PC-9 (cell line): Measurements from ENCODE around the gene SUSD5. TPM values are rescaled to one million over a fixed set of nuclear protein-coding genes. Genes with fewer than 3 reads are reported as not detected.

Experiments
- BruUV-seq: library from RNA; stranded (reverse); fragments of 400-500 nt; replicated peaks from 2 replicates; lab custom pipeline; 2021; lab: Mats Ljungman, UMichigan
- CTCF ChIA-PET: fragments of 300-600 bp; sonication (Branson Sonifier 250); formaldehyde crosslinking; loops from one replicate; lab custom pipeline; 2022; ENCODE audit warnings: antibody characterized with exemption; lab: Charles Lee
- POLR2A ChIA-PET: fragments of 300-600 bp; sonication (Branson Sonifier 250); formaldehyde crosslinking; loops from one replicate; lab custom pipeline; 2022; ENCODE audit warnings: antibody characterized with exemption; ENCODE audit not compliant: unreplicated experiment; lab: Charles Lee
- DNase-seq, 2 experiments: peaks; one replicate each; pipeline versions ENCODE4 v3.0.0 to v3.0.0-alpha.2; 2015 to 2022; ENCODE audit warnings: mixed read lengths in 1 of 2
- H2AFZ ChIP-seq: fragments of 200-600 bp; sonication (generic); 2 replicates; pipeline ENCODE4 v1.8.1; 2017; ENCODE audit warnings: antibody characterized with exemption
- H3F3A ChIP-seq: fragments of 200-600 bp; sonication (generic); 2 replicates; pipeline ENCODE4 v1.8.1; 2017; ENCODE audit warnings: antibody characterized with exemption, mild to moderate bottlenecking, low read depth; ENCODE audit not compliant: insufficient read depth
- H3K27ac ChIP-seq: fragments of 200-600 bp; sonication (generic); 2 replicates; pipeline ENCODE4 v1.6.1; 2016; ENCODE audit warnings: mixed run types
- H3K27me3 ChIP-seq: fragments of 200-600 bp; sonication (generic); 2 replicates; pipeline ENCODE4 v1.6.1; 2016; ENCODE audit warnings: low read depth, mixed run types; ENCODE audit not compliant: insufficient read depth
- H3K36me3 ChIP-seq: fragments of 200-600 bp; sonication (generic); 2 replicates; pipeline ENCODE4 v1.6.1; 2016; ENCODE audit warnings: low read depth, mixed run types
- H3K4me1 ChIP-seq: fragments of 200-600 bp; sonication (generic); replicated peaks from 2 replicates; pipeline ENCODE4 v1.6.1; 2016; ENCODE audit warnings: mixed run types; ENCODE audit not compliant: insufficient read depth
- H3K4me2 ChIP-seq: fragments of 200-600 bp; sonication (generic); 2 replicates; pipeline ENCODE4 v1.6.1; 2017; ENCODE audit warnings: mixed run types
- H3K4me3 ChIP-seq: fragments of 200-600 bp; sonication (generic); 2 replicates; pipeline ENCODE4 v1.6.1; 2016; ENCODE audit warnings: mixed run types
- H3K79me2 ChIP-seq: fragments of 200-600 bp; sonication (generic); 2 replicates; pipeline ENCODE4 v1.6.1; 2017; ENCODE audit warnings: low read depth, mixed run types
- H3K9me2 ChIP-seq: fragments of 200-600 bp; sonication (generic); 2 replicates; pipeline ENCODE4 v1.8.1; 2017; ENCODE audit warnings: mild to moderate bottlenecking; ENCODE audit not compliant: insufficient read depth
- H3K9me3 ChIP-seq: fragments of 200-600 bp; sonication (generic); 2 replicates; pipeline ENCODE4 v1.8.1; 2016; ENCODE audit warnings: low read depth; ENCODE audit not compliant: insufficient read depth
- H4K20me1 ChIP-seq: fragments of 200-600 bp; sonication (generic); 2 replicates; pipeline ENCODE4 v1.8.1; 2017; ENCODE audit not compliant: insufficient read depth
- EZH2 ChIP-seq: fragments of 200-600 bp; sonication (generic); IDR thresholded peaks from 2 replicates; pipeline ENCODE4 v1.8.0; 2017; ENCODE audit warnings: antibody characterized with exemption, low read depth
- intact Hi-C: fragments of 100-400 bp; cut with micrococcal nuclease; formaldehyde crosslinking; loops from one replicate; pipeline ENCODE4 v1.10.0; 2022; ENCODE audit not compliant: unreplicated experiment
- total RNA-seq: library from RNA; stranded (reverse); gene quantifications from 2 replicates; pipeline ENCODE4 v1.2.3, GENCODE V29; 2021
- TF ChIP-seq, protein P1 (sequence below): fragments of 200-600 bp; sonication (generic); conservative IDR thresholded peaks from 2 replicates; pipeline ENCODE4 v1.6.1; 2017; ENCODE audit warnings: mixed run types, antibody characterized with exemption, mild to moderate bottlenecking, moderate library complexity

The SUSD5 gene
- total RNA-seq, 1 experiment from 2014 or later = 0.35 TPM

DNA sequence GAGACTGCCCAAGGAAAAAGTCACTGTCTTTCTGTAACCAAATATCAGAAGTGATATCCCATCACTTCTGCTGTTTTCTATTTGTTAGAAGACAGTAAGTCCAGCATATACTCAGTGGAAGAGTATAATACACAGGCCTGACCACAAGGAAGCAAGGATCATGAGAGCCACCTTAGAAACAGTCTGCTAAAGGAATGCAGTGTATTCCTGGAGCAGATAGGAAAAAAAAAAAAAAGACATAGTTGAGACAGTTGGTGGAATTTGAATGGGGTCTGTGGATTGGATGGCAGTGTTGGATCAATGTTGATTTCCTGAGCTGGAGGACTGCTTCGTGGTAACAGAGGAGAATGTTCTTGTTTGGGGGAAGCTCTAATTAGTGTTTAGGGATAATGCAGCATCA is 32.1 kb upstream of the SUSD5 start:
- Histone ChIP-seq H3K4me2 (no peak overlapping the region), H3K4me3 (no peak overlapping the region), H3K9me2 (no peaks in the 10 kb centered on the region), H3K9me3 (no peaks in the 10 kb centered on the region), H3F3A (no peaks in the 10 kb centered on the region), H2AFZ (no peak overlapping the region), H3K79me2 (no peaks in the 10 kb centered on the region), H3K27me3 (no peaks in the 10 kb centered on the region), H3K36me3 (no peaks in the 10 kb centered on the region), H3K27ac (no peak overlapping the region), H3K4me1 (no peaks in the 10 kb centered on the region), H4K20me1 (no peaks in the 10 kb centered on the region)
- no peak for DNase-seq
- ChIA-PET POLR2A (interaction anchor here (0.6 kb wide), 1 partner anchor 47 kb away, joined by 3 read pairs; no protein-coding TSS in a partner anchor), CTCF (interaction anchor here (0.5 to 0.7 kb wide), 2 partner anchors 33 to 121 kb away, joined by 3 to 4 read pairs; no protein-coding TSS in a partner anchor)
- BruUV-seq = no TSS peak
- intact Hi-C loops = no loop called here
- TF ChIP-seq, protein P1, sequence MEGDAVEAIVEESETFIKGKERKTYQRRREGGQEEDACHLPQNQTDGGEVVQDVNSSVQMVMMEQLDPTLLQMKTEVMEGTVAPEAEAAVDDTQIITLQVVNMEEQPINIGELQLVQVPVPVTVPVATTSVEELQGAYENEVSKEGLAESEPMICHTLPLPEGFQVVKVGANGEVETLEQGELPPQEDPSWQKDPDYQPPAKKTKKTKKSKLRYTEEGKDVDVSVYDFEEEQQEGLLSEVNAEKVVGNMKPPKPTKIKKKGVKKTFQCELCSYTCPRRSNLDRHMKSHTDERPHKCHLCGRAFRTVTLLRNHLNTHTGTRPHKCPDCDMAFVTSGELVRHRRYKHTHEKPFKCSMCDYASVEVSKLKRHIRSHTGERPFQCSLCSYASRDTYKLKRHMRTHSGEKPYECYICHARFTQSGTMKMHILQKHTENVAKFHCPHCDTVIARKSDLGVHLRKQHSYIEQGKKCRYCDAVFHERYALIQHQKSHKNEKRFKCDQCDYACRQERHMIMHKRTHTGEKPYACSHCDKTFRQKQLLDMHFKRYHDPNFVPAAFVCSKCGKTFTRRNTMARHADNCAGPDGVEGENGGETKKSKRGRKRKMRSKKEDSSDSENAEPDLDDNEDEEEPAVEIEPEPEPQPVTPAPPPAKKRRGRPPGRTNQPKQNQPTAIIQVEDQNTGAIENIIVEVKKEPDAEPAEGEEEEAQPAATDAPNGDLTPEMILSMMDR = no peak
- TF ChIP-seq EZH2 = no peak

DNA sequence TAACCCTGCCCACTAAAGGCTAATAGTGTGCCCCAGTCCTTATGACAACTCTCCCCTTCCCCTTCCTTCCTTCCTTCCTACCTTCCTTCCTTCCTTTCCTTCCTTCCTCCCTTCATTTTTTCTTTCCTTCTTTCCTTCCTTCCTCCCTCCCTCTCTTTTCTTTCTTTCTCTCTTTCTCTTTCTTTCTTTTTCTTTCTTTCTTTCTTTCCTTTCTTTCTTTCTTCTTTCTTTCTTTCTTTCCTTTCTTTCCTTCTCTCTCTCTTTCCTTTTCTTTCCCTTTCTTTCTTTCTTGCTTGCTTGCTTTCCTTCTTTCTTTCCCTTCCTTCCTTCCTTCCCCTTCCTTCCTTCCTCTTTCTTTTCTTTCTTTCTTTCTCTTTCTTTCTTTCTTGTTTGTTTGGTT is 28.2 kb upstream of the SUSD5 start:
- Histone ChIP-seq H3K27ac (no peak overlapping the region), H3K9me2 (no peaks in the 10 kb centered on the region), H3K4me1 (no peaks in the 10 kb centered on the region), H3K4me3 (no peak overlapping the region), H3K27me3 (no peaks in the 10 kb centered on the region), H3F3A (no peaks in the 10 kb centered on the region), H2AFZ (no peak overlapping the region), H4K20me1 (no peaks in the 10 kb centered on the region), H3K79me2 (no peaks in the 10 kb centered on the region), H3K36me3 (no peaks in the 10 kb centered on the region), H3K9me3 (no peaks in the 10 kb centered on the region), H3K4me2 (no peak overlapping the region)
- ChIA-PET POLR2A (no interaction called here), CTCF (no interaction called here)
- BruUV-seq = no TSS peak
- intact Hi-C loops = no loop called here
- DNase-seq = no peak
- TF ChIP-seq, protein P1 = no peak
- no peak for TF ChIP-seq EZH2

DNA sequence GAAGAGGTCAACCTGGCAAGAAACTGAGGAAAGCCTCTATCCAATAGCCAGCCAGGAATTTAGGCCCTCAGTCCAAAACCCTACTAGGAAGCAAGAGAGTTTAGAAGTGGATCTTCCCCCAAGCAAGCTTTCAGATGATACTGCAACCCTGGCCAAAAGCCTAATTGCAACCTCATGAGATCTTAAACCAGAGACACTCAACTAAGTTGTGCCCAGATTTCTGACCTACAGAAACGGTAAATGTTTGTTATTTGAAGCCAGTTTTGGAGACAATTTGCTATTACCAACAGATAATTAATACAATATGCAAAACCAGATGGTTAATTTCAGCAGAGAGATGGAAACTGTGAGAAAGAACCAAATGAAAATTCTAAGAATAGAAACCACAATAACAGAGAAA is 21.7 kb upstream of the SUSD5 start:
- no peaks in the 10 kb centered on the region for H3K36me3 ChIP-seq
- H3K4me2 ChIP-seq = no peak overlapping the region
- no TSS peak for BruUV-seq
- no peaks in the 10 kb centered on the region for H3K9me2 ChIP-seq
- no peaks in the 10 kb centered on the region for H3K79me2 ChIP-seq
- H4K20me1 ChIP-seq = no peaks in the 10 kb centered on the region
- no peak overlapping the region for H3K27ac ChIP-seq
- no peak for DNase-seq
- no peak overlapping the region for H3K4me3 ChIP-seq
- H3K27me3 ChIP-seq = no peaks in the 10 kb centered on the region
- no peaks in the 10 kb centered on the region for H3K9me3 ChIP-seq
- H2AFZ ChIP-seq = no peak overlapping the region
- H3F3A ChIP-seq = no peaks in the 10 kb centered on the region
- POLR2A ChIA-PET = no interaction called here
- intact Hi-C loops = no loop called here
- TF ChIP-seq, protein P1 = no peak
- no peak for TF ChIP-seq EZH2
- CTCF ChIA-PET = no interaction called here
- H3K4me1 ChIP-seq = no peaks in the 10 kb centered on the region
